HepG2 (cell line): ENCODE data around the gene HOXA6. TPM values are rescaled to one million over a fixed set of nuclear protein-coding genes. Genes with fewer than 3 reads are reported as not detected.
A peak's percentile ranks its signal among the peaks of the same experiment; 100 is the strongest.

Source experiments
- FOXA3 ChIP-seq: IDR thresholded peaks from 2 replicates; pipeline ENCODE4 v1.6.1; 2016; ENCODE audit warnings: missing genetic modification reagents, missing compliant biosample characterization
- HMG20A ChIP-seq: IDR thresholded peaks from 2 replicates; pipeline ENCODE4 v1.6.1; 2016; ENCODE audit warnings: borderline replicate concordance
- IRF2 ChIP-seq: IDR thresholded peaks from 2 replicates; pipeline ENCODE4 v1.6.1; 2018; ENCODE audit warnings: missing genetic modification reagents, missing compliant biosample characterization
- JUND ChIP-seq: sonication (generic); formaldehyde crosslinking; IDR thresholded peaks from 2 replicates; pipeline ENCODE4 v1.8.0; 2022; ENCODE audit warnings: mild to moderate bottlenecking, missing genetic modification reagents
- KDM2A ChIP-seq: sonication (generic); formaldehyde crosslinking; IDR thresholded peaks from 2 replicates; pipeline ENCODE4 v1.4.0; 2020; ENCODE audit warnings: low read depth, missing genetic modification reagents, borderline replicate concordance
- KMT2A ChIP-seq: sonication (generic); formaldehyde crosslinking; IDR thresholded peaks from 2 replicates; pipeline ENCODE4 v1.4.0; 2020; ENCODE audit warnings: missing genetic modification reagents
- MTA1 ChIP-seq: sonication (generic); formaldehyde crosslinking; IDR thresholded peaks from 2 replicates; pipeline ENCODE4 v1.4.0; 2020; ENCODE audit warnings: missing genetic modification reagents, mild to moderate bottlenecking, borderline replicate concordance
- PAX8 ChIP-seq: sonication (generic); formaldehyde crosslinking; IDR thresholded peaks from 2 replicates; pipeline ENCODE4 v1.8.0; 2022; ENCODE audit warnings: mild to moderate bottlenecking, missing genetic modification reagents, borderline replicate concordance
- PRMT3 ChIP-seq: sonication (generic); formaldehyde crosslinking; IDR thresholded peaks from 2 replicates; pipeline ENCODE4 v1.8.1; 2022; ENCODE audit warnings: low read depth, mild to moderate bottlenecking, moderate library complexity, missing genetic modification reagents, borderline replicate concordance
- RFX1 ChIP-seq: fragments of 450-650 bp; IDR thresholded peaks from 2 replicates; pipeline ENCODE4 v1.6.1; 2017
- RFX5 ChIP-seq: IDR thresholded peaks from 2 replicates; pipeline ENCODE4 v1.6.1; 2011; ENCODE audit warnings: low read depth, low read length, improper control_type of control experiment
- TBP ChIP-seq: sonication (generic); formaldehyde crosslinking; IDR thresholded peaks from 2 replicates; pipeline ENCODE4 v1.5.0; 2020; ENCODE audit warnings: missing genetic modification reagents
- TBX2 ChIP-seq: sonication (generic); formaldehyde crosslinking; IDR thresholded peaks from 2 replicates; pipeline ENCODE4 v1.5.0; 2020; ENCODE audit warnings: missing genetic modification reagents, mild to moderate bottlenecking, borderline replicate concordance
- TRIM24 ChIP-seq: sonication (generic); formaldehyde crosslinking; IDR thresholded peaks from 2 replicates; pipeline ENCODE4 v1.8.0; 2022; ENCODE audit warnings: mild to moderate bottlenecking, missing genetic modification reagents
- XBP1 ChIP-seq: sonication (generic); formaldehyde crosslinking; IDR thresholded peaks from 2 replicates; pipeline ENCODE4 v1.5.0; 2020; ENCODE audit warnings: missing genetic modification reagents
- ZFP90 ChIP-seq: sonication (generic); formaldehyde crosslinking; IDR thresholded peaks from 2 replicates; pipeline ENCODE4 v1.8.0; 2022; ENCODE audit warnings: missing genetic modification reagents, mild to moderate bottlenecking, inconsistent platforms, borderline replicate concordance
- ZNF180 ChIP-seq: sonication (generic); formaldehyde crosslinking; IDR thresholded peaks from 2 replicates; pipeline ENCODE4 v1.4.0; 2020; ENCODE audit warnings: low read depth, missing genetic modification reagents, borderline replicate concordance
- ZNF225 ChIP-seq: sonication (generic); formaldehyde crosslinking; IDR thresholded peaks from 2 replicates; pipeline ENCODE4 v1.4.0; 2020; ENCODE audit warnings: mild to moderate bottlenecking, missing genetic modification reagents
- ZNF292 ChIP-seq: sonication (generic); formaldehyde crosslinking; IDR thresholded peaks from 2 replicates; pipeline ENCODE4 v1.8.1; 2022; ENCODE audit warnings: mild to moderate bottlenecking, low read depth, missing genetic modification reagents, borderline replicate concordance
- ZNF30 ChIP-seq: sonication (generic); formaldehyde crosslinking; IDR thresholded peaks from 2 replicates; pipeline ENCODE4 v1.5.0; 2020; ENCODE audit warnings: mild to moderate bottlenecking, missing genetic modification reagents
- ZNF34 ChIP-seq: sonication (generic); formaldehyde crosslinking; IDR thresholded peaks from 2 replicates; pipeline ENCODE4 v1.4.0; 2020; ENCODE audit warnings: mild to moderate bottlenecking, missing genetic modification reagents, borderline replicate concordance
- ZNF431 ChIP-seq: sonication (generic); formaldehyde crosslinking; IDR thresholded peaks from 2 replicates; pipeline ENCODE4 v1.9.0; 2022; ENCODE audit warnings: missing genetic modification reagents, low read depth, mild to moderate bottlenecking, borderline replicate concordance
- ZNF549 ChIP-seq: sonication (generic); formaldehyde crosslinking; IDR thresholded peaks from 2 replicates; pipeline ENCODE4 v1.5.0; 2020; ENCODE audit warnings: missing genetic modification reagents
- ZNF567 ChIP-seq: sonication (generic); formaldehyde crosslinking; IDR thresholded peaks from 2 replicates; pipeline ENCODE4 v1.8.1; 2023; ENCODE audit warnings: mild to moderate bottlenecking, missing genetic modification reagents, borderline replicate concordance
- ZNF746 ChIP-seq: sonication (generic); formaldehyde crosslinking; IDR thresholded peaks from 2 replicates; pipeline ENCODE4 v1.8.0; 2022; ENCODE audit warnings: mild to moderate bottlenecking, missing genetic modification reagents
- ZNF841 ChIP-seq: sonication (generic); formaldehyde crosslinking; IDR thresholded peaks from 2 replicates; pipeline ENCODE4 v1.8.1; 2023; ENCODE audit warnings: missing genetic modification reagents, borderline replicate concordance
- polyA plus RNA-seq, 8 experiments: library from polyadenylated mRNA; depleted of rRNA in 3 of 8; stranded (reverse) in 7 of 8; unstranded in 1 of 8; fragments of >200 nt; fragmentation: Illumina TruSeq in 4 of 8; extraction: Trizol in 4 of 8; gene quantifications; 2 replicates each; pipeline versions ENCODE4 v1.2.1 to v1.2.3, GENCODE V29; 2011 to 2016; ENCODE audit warnings: low read depth in 4 of 8, missing spikeins in 1 of 8, mixed read lengths in 1 of 8; ENCODE audit not compliant: insufficient read depth in 1 of 8
- total RNA-seq, 5 experiments: library from RNA; depleted of rRNA; stranded (reverse); fragments of >200 nt; fragmentation: Illumina TruSeq; extraction: Trizol; gene quantifications; 2 replicates each; pipeline ENCODE4 v1.2.3, GENCODE V29; 2016; ENCODE audit warnings: low read depth in 1 of 5
- TF ChIP-seq, protein P1 (sequence below): sonication (generic); formaldehyde crosslinking; IDR thresholded peaks from 2 replicates; pipeline ENCODE4 v1.8.0; 2022; ENCODE audit warnings: mild to moderate bottlenecking, missing genetic modification reagents, moderate library complexity
- TF ChIP-seq, protein P2 (sequence below): sonication (generic); formaldehyde crosslinking; IDR thresholded peaks from 2 replicates; pipeline ENCODE4 v1.4.0; 2020; ENCODE audit warnings: missing genetic modification reagents
- TF ChIP-seq, protein P3 (sequence below): sonication (generic); formaldehyde crosslinking; conservative IDR thresholded peaks from 2 replicates; pipeline ENCODE4 v1.8.1; 2023; ENCODE audit warnings: missing genetic modification reagents

The HOXA6 gene
- total and polyA plus RNA-seq, 2 of the 13 experiments (the other 11 are each of a cell fraction or from before 2014, with no cell fraction given), result 1.3 to 1.5 TPM

DNA sequence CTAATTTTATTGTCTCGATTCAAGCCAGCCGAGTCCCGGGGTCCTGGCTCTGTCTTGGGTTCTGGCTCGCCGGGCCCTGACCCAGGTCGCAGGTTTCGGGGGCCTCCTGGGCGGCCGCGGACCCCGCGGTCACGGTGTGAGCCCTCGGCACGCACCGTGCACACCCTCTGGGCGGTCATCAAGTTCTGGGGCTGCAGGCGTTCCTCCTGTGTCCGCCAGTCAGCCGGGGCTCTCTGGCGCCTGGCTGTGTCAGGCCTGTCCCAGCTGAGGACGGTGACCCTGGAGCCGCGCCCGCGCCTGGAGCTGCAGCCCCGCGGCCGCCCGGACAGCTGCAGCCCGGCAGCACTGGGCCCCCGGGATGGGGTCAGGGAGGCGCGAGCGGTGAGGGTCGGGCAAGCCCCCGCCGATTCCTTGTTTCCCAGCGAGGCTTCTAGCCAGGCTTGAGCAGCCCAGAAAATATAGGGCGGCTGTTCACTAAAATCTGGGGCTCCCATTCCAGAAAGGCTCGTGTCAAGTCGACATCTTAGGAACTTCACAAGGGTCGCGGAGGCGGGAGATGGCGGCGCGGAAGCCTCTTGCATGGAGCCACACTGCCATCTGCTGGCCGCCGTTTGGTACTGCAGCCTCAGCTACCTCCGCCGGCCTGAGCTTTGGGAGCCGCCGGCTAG, 13.1 kb upstream of the HOXA6 start (continued):
- TF ChIP-seq ZNF180 (CRISPR knock-in tag), result no peak
- TF ChIP-seq FOXA3 (CRISPR knock-in tag), result peak; percentile 9; the same call in 1 of the 2 replicates
- TF ChIP-seq HMG20A (CRISPR knock-in tag), result no peak
- TF ChIP-seq XBP1 (CRISPR knock-in tag), result no peak
- no peak for TF ChIP-seq ZNF841 (CRISPR knock-in tag)
- no peak for TF ChIP-seq ZNF30 (CRISPR knock-in tag)
- no peak for TF ChIP-seq ZNF34 (CRISPR knock-in tag)
- TF ChIP-seq TBP (CRISPR knock-in tag), result no peak
- TF ChIP-seq ZFP90 (CRISPR knock-in tag), result no peak; the same call in 1 of the 2 replicates
- no peak for TF ChIP-seq ZNF431
- TF ChIP-seq ZNF746 (CRISPR knock-in tag), result 0 out of 2 replicates have a peak, but pooled peaks have one; percentile 34
- TF ChIP-seq TBX2, result peak; percentile 52; the same call in 1 of the 2 replicates
- TF ChIP-seq IRF2 (CRISPR knock-in tag), result no peak
- no peak for TF ChIP-seq RFX1
- no peak for TF ChIP-seq JUND (CRISPR knock-in tag)
- no peak for TF ChIP-seq ZNF292 (CRISPR knock-in tag)
- no peak for TF ChIP-seq MTA1
- TF ChIP-seq PRMT3 (CRISPR knock-in tag), result no peak
- TF ChIP-seq ZNF567 (CRISPR knock-in tag), result no peak
- no peak for TF ChIP-seq PAX8 (CRISPR knock-in tag)
- TF ChIP-seq TRIM24 (CRISPR knock-in tag), result no peak
- TF ChIP-seq ZNF549 (CRISPR knock-in tag), result no peak
- TF ChIP-seq, protein P1, sequence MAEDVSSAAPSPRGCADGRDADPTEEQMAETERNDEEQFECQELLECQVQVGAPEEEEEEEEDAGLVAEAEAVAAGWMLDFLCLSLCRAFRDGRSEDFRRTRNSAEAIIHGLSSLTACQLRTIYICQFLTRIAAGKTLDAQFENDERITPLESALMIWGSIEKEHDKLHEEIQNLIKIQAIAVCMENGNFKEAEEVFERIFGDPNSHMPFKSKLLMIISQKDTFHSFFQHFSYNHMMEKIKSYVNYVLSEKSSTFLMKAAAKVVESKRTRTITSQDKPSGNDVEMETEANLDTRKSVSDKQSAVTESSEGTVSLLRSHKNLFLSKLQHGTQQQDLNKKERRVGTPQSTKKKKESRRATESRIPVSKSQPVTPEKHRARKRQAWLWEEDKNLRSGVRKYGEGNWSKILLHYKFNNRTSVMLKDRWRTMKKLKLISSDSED (CRISPR knock-in tag), result no peak
- no peak for TF ChIP-seq ZNF225
- TF ChIP-seq, protein P2, sequence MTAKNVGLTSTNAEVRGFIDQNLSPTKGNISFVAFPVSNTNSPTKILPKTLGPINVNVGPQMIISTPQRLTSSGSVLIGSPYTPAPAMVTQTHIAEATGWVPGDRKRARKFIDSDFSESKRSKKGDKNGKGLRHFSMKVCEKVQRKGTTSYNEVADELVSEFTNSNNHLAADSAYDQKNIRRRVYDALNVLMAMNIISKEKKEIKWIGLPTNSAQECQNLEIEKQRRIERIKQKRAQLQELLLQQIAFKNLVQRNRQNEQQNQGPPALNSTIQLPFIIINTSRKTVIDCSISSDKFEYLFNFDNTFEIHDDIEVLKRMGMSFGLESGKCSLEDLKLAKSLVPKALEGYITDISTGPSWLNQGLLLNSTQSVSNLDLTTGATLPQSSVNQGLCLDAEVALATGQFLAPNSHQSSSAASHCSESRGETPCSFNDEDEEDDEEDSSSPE, result peak; percentile 71; the same call in 1 of the 2 replicates
- TF ChIP-seq KMT2A (CRISPR knock-in tag), result peak; percentile 51; the same call in 1 of the 2 replicates
- TF ChIP-seq, protein P3, sequence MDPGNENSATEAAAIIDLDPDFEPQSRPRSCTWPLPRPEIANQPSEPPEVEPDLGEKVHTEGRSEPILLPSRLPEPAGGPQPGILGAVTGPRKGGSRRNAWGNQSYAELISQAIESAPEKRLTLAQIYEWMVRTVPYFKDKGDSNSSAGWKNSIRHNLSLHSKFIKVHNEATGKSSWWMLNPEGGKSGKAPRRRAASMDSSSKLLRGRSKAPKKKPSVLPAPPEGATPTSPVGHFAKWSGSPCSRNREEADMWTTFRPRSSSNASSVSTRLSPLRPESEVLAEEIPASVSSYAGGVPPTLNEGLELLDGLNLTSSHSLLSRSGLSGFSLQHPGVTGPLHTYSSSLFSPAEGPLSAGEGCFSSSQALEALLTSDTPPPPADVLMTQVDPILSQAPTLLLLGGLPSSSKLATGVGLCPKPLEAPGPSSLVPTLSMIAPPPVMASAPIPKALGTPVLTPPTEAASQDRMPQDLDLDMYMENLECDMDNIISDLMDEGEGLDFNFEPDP (CRISPR knock-in tag), result no peak
- peak; percentile 82 for TF ChIP-seq KDM2A (CRISPR knock-in tag)
- no peak for TF ChIP-seq RFX5
